NB4 (cell line): ENCODE results near the gene OS9.

Experiments
- CTCF ChIP-seq: IDR thresholded peaks from one replicate; pipeline ENCODE4 v1.5.1; 2012; ENCODE audit warnings: low read depth, low read length
- MAX ChIP-seq: IDR thresholded peaks from 2 replicates; pipeline ENCODE4 v1.6.1; 2011; ENCODE audit warnings: low read depth, low read length
- MYC ChIP-seq: IDR thresholded peaks from 2 replicates; pipeline ENCODE4 v1.6.1; 2011; ENCODE audit warnings: low read depth, low read length
- POLR2A ChIP-seq: IDR thresholded peaks from 2 replicates; pipeline ENCODE4 v1.6.1; 2011; ENCODE audit warnings: mild to moderate bottlenecking; ENCODE audit not compliant: insufficient read length; ENCODE audit errors: extremely low read depth

GRCh38 chr12:57759360-57759980, 65.5 kb downstream of the OS9 start:
- TF ChIP-seq CTCF = peak; percentile 60
- no peak for TF ChIP-seq POLR2A
- no peak for TF ChIP-seq MAX
- TF ChIP-seq MYC = no peak
